Measurements from ENCODE around the gene SH3TC1. TPM values are rescaled to one million over a fixed set of nuclear protein-coding genes. Genes with fewer than 3 reads are reported as not detected.

Gene SH3TC1
- total and polyA plus RNA-seq, 4 donors: 6.5 to 34.6 (median 25.8) TPM

GRCh38 chr4:8185930-8186329, 13.2 kb upstream of the SH3TC1 start:
- no peak overlapping the region for H3K9ac ChIP-seq (ENCODE audit: low read depth in 1 of 2, low read length in 2 of 2)
- no peak overlapping the region for H3K27ac ChIP-seq (ENCODE audit: low read depth in 1 of 2, low read length in 2 of 2)
- no peak for TF ChIP-seq TAF1 (conservative IDR thresholded peaks at IDR 0.05)
- TF ChIP-seq FOXA1 (IDR thresholded peaks at IDR 0.05): no peak
- no peak for TF ChIP-seq JUND (IDR thresholded peaks at IDR 0.05)
- TF ChIP-seq HNF4G (IDR thresholded peaks at IDR 0.05): no peak
- no peak for TF ChIP-seq MAX (IDR thresholded peaks at IDR 0.05)
- no peak for TF ChIP-seq EGR1 (IDR thresholded peaks at IDR 0.05; ENCODE audit: low read depth in 2 of 2)
- TF ChIP-seq CTCF (IDR thresholded peaks at IDR 0.05; ENCODE audit: low read depth, low read length, missing input control): no peak
- TF ChIP-seq HNF4A (conservative IDR thresholded peaks at IDR 0.05): no peak
- TF ChIP-seq YY1 (IDR thresholded peaks at IDR 0.05): no peak
- TF ChIP-seq, protein P1, sequence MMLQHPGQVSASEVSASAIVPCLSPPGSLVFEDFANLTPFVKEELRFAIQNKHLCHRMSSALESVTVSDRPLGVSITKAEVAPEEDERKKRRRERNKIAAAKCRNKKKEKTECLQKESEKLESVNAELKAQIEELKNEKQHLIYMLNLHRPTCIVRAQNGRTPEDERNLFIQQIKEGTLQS (IDR thresholded peaks at IDR 0.05): no peak
- TF ChIP-seq FOXA2 (IDR thresholded peaks at IDR 0.05): no peak
- TF ChIP-seq, protein P2, sequence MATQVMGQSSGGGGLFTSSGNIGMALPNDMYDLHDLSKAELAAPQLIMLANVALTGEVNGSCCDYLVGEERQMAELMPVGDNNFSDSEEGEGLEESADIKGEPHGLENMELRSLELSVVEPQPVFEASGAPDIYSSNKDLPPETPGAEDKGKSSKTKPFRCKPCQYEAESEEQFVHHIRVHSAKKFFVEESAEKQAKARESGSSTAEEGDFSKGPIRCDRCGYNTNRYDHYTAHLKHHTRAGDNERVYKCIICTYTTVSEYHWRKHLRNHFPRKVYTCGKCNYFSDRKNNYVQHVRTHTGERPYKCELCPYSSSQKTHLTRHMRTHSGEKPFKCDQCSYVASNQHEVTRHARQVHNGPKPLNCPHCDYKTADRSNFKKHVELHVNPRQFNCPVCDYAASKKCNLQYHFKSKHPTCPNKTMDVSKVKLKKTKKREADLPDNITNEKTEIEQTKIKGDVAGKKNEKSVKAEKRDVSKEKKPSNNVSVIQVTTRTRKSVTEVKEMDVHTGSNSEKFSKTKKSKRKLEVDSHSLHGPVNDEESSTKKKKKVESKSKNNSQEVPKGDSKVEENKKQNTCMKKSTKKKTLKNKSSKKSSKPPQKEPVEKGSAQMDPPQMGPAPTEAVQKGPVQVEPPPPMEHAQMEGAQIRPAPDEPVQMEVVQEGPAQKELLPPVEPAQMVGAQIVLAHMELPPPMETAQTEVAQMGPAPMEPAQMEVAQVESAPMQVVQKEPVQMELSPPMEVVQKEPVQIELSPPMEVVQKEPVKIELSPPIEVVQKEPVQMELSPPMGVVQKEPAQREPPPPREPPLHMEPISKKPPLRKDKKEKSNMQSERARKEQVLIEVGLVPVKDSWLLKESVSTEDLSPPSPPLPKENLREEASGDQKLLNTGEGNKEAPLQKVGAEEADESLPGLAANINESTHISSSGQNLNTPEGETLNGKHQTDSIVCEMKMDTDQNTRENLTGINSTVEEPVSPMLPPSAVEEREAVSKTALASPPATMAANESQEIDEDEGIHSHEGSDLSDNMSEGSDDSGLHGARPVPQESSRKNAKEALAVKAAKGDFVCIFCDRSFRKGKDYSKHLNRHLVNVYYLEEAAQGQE (IDR thresholded peaks at IDR 0.05): no peak
- TF ChIP-seq SP1 (IDR thresholded peaks at IDR 0.05): no peak
- TF ChIP-seq, protein P3, sequence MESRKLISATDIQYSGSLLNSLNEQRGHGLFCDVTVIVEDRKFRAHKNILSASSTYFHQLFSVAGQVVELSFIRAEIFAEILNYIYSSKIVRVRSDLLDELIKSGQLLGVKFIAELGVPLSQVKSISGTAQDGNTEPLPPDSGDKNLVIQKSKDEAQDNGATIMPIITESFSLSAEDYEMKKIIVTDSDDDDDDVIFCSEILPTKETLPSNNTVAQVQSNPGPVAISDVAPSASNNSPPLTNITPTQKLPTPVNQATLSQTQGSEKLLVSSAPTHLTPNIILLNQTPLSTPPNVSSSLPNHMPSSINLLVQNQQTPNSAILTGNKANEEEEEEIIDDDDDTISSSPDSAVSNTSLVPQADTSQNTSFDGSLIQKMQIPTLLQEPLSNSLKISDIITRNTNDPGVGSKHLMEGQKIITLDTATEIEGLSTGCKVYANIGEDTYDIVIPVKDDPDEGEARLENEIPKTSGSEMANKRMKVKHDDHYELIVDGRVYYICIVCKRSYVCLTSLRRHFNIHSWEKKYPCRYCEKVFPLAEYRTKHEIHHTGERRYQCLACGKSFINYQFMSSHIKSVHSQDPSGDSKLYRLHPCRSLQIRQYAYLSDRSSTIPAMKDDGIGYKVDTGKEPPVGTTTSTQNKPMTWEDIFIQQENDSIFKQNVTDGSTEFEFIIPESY (IDR thresholded peaks at IDR 0.05): no peak
- TF ChIP-seq RXRA (IDR thresholded peaks at IDR 0.05): no peak
- TF ChIP-seq NR2F2 (IDR thresholded peaks at IDR 0.05): no peak
- TF ChIP-seq GABPA (IDR thresholded peaks at IDR 0.05 in 1 of 2, conservative IDR thresholded peaks at IDR 0.05 in 1 of 2): no peak
- no peak for TF ChIP-seq RAD21 (IDR thresholded peaks at IDR 0.05)
- 92% methylated on average over 9 of the region's 9 CpGs for WGBS
- no peaks in the 10 kb centered on the region for H3K9me3 ChIP-seq (ENCODE audit: control insufficient read depth in 4 of 4, low read length in 3 of 4)
- H3K4me1 ChIP-seq (ENCODE audit: control insufficient read depth in 4 of 4, insufficient read depth in 4 of 4, low read length in 3 of 4): peaks cover 0 to 18% (median 9%) of the 10 kb centered on the region in 4 donors
- H3K27me3 ChIP-seq (ENCODE audit: control insufficient read depth in 4 of 4, insufficient read depth in 4 of 4, low read length in 3 of 4): no peaks in the 10 kb centered on the region
- no peak overlapping the region for H3K4me3 ChIP-seq (ENCODE audit: low read depth in 1 of 3, low read length in 3 of 3)
- DNase-seq (ENCODE audit: low spot score): no peak
- no peaks in the 10 kb centered on the region for H3K36me3 ChIP-seq (ENCODE audit: control insufficient read depth in 4 of 4, insufficient read depth in 3 of 4, low read depth in 1 of 4, low read length in 3 of 4)
